Kasumi-1 (cell line): ENCODE data around the gene ZBTB47.
A peak's percentile ranks its signal among the peaks of the same experiment; 100 is the strongest.

Experiments used
- DNase-seq, 2 experiments: peaks; one replicate each; lab custom pipeline; 2025; lab: John Stamatoyannopoulos, UW

Gene ZBTB47

GRCh38 chr3:42652611-42653302 is 740 bp upstream of the ZBTB47 start:
- peak; percentile 86 to 93 for DNase-seq

GRCh38 chr3:42653303-42653559 is 266 bp upstream of the ZBTB47 start:
- no peak for DNase-seq

- peak; percentile 26 to 51 for DNase-seq
Measured at GRCh38 chr3:42654331-42655201, 1.1 kb downstream of the ZBTB47 start.

- no peak for DNase-seq
Measured at GRCh38 chr3:42655331-42655888, 1.9 kb downstream of the ZBTB47 start.

- no peak for DNase-seq
Measured at GRCh38 chr3:42655980-42656679, 2.6 kb downstream of the ZBTB47 start.

- DNase-seq: no peak
Measured at GRCh38 chr3:42656680-42657610, 3.4 kb downstream of the ZBTB47 start.

GRCh38 chr3:42657675-42658074 is 4.2 kb downstream of the ZBTB47 start:
- DNase-seq: no peak

- no peak for DNase-seq
Measured at GRCh38 chr3:42658091-42658770, 4.7 kb downstream of the ZBTB47 start.

GRCh38 chr3:42658771-42659390 is 5.4 kb downstream of the ZBTB47 start:
- DNase-seq: no peak

GRCh38 chr3:42659451-42660130 is 6.1 kb downstream of the ZBTB47 start:
- no peak for DNase-seq

GRCh38 chr3:42660131-42660715 is 6.7 kb downstream of the ZBTB47 start:
- no peak for DNase-seq

- DNase-seq: peak in 1 of 2 experiments; percentile 4
Measured at GRCh38 chr3:42660898-42661297, 7.4 kb downstream of the ZBTB47 start.

- no peak for DNase-seq
Measured at GRCh38 chr3:42661593-42662022, 8.1 kb downstream of the ZBTB47 start.

- DNase-seq: no peak
Measured at GRCh38 chr3:42662037-42662812, 8.7 kb downstream of the ZBTB47 start.

GRCh38 chr3:42662813-42663535 is 9.5 kb downstream of the ZBTB47 start:
- DNase-seq: no peak

GRCh38 chr3:42663581-42664437 is 10.3 kb downstream of the ZBTB47 start:
- no peak for DNase-seq

GRCh38 chr3:42664438-42664803 is 10.9 kb downstream of the ZBTB47 start:
- no peak for DNase-seq
